NCI-H345 treated with DMSO at 0.1 percent for 48 hours (cell line): ENCODE data around the gene FGF12.
A peak's percentile ranks its signal among the peaks of the same experiment; 100 is the strongest.

Experiments
- DNase-seq: peaks from one replicate; lab custom pipeline; 2025; ENCODE audit not compliant: unreplicated experiment; lab: John Stamatoyannopoulos, UW

FGF12 gene

GRCh38 chr3:192207651-192208050 is 519.7 kb downstream of the FGF12 start:
- no peak for DNase-seq

GRCh38 chr3:192207239-192207638 is 520.1 kb downstream of the FGF12 start:
- DNase-seq = no peak

GRCh38 chr3:192194085-192194484 is 533.3 kb downstream of the FGF12 start:
- DNase-seq = no peak

GRCh38 chr3:192188218-192188835 is 539.0 kb downstream of the FGF12 start:
- DNase-seq = no peak

GRCh38 chr3:192187485-192188051 is 539.8 kb downstream of the FGF12 start:
- DNase-seq = no peak

- DNase-seq = no peak
Measured at GRCh38 chr3:192186498-192186897, 540.8 kb downstream of the FGF12 start.

- no peak for DNase-seq
Measured at GRCh38 chr3:192186045-192186444, 541.3 kb downstream of the FGF12 start.

- no peak for DNase-seq
Measured at GRCh38 chr3:192183109-192183508, 544.2 kb downstream of the FGF12 start.

- DNase-seq = no peak
Measured at GRCh38 chr3:192181151-192181550, 546.2 kb downstream of the FGF12 start.

GRCh38 chr3:192177383-192177782 is 550.0 kb downstream of the FGF12 start:
- DNase-seq = no peak

- DNase-seq = no peak
Measured at GRCh38 chr3:192174283-192174682, 553.1 kb downstream of the FGF12 start.

- DNase-seq = no peak
Measured at GRCh38 chr3:192171213-192171612, 556.1 kb downstream of the FGF12 start.

- DNase-seq = no peak
Measured at GRCh38 chr3:192170659-192171058, 556.7 kb downstream of the FGF12 start.

- no peak for DNase-seq
Measured at GRCh38 chr3:192170031-192170430, 557.3 kb downstream of the FGF12 start.

- no peak for DNase-seq
Measured at GRCh38 chr3:192169332-192169915, 557.9 kb downstream of the FGF12 start.

GRCh38 chr3:192168202-192168601 is 559.1 kb downstream of the FGF12 start:
- no peak for DNase-seq

- no peak for DNase-seq
Measured at GRCh38 chr3:192165552-192165951, 561.8 kb downstream of the FGF12 start.

GRCh38 chr3:192161661-192162060 is 565.7 kb downstream of the FGF12 start:
- DNase-seq = no peak

- DNase-seq = no peak
Measured at GRCh38 chr3:192156382-192156781, 571.0 kb downstream of the FGF12 start.

GRCh38 chr3:192155194-192155593 is 572.1 kb downstream of the FGF12 start:
- no peak for DNase-seq

- DNase-seq = no peak
Measured at GRCh38 chr3:192133271-192133670, 594.1 kb downstream of the FGF12 start.

- peak; percentile 9 for DNase-seq
Measured at GRCh38 chr3:192130534-192131132, 596.7 kb downstream of the FGF12 start.
